Mucosa of rectum (tissue), 2 donors: ENCODE results near the gene ABTB1.

Experiments
- H3K27ac ChIP-seq, 2 donors: one replicate each; pipeline ENCODE4 v1.7.0; 2013; ENCODE audit warnings: inconsistent platforms in 2 of 2, low read depth in 2 of 2, low read length in 2 of 2
- H3K27me3 ChIP-seq, 2 donors: one replicate each; pipeline ENCODE4 v1.7.0; 2013; ENCODE audit warnings: low read length in 2 of 2; ENCODE audit not compliant: control insufficient read depth in 2 of 2, insufficient read depth in 2 of 2
- H3K36me3 ChIP-seq, 2 donors: one replicate each; pipeline ENCODE4 v1.7.0; 2013; ENCODE audit warnings: low read length in 2 of 2; ENCODE audit not compliant: control insufficient read depth in 2 of 2, insufficient read depth in 2 of 2
- H3K4me1 ChIP-seq, 2 donors: one replicate each; pipeline ENCODE4 v1.7.0; 2013; ENCODE audit warnings: low read length in 2 of 2, mild to moderate bottlenecking in 1 of 2; ENCODE audit not compliant: control insufficient read depth in 2 of 2, insufficient read depth in 2 of 2
- H3K4me3 ChIP-seq, 2 donors: one replicate each; pipeline ENCODE4 v1.7.0; 2013; ENCODE audit warnings: low read length in 2 of 2
- H3K9ac ChIP-seq, 2 donors: one replicate each; pipeline ENCODE4 v1.7.0; 2013; ENCODE audit warnings: low read length in 2 of 2, low read depth in 1 of 2, mild to moderate bottlenecking in 1 of 2
- H3K9me3 ChIP-seq, 2 donors: one replicate each; pipeline ENCODE4 v1.7.0; 2013; ENCODE audit warnings: low read length in 2 of 2; ENCODE audit not compliant: control insufficient read depth in 2 of 2
- donor health status: healthy.
- donor health status: Normal muscosa, but diverticular disease.

ABTB1 gene

GRCh38 chr3:127728417-127729015, 55.8 kb downstream of the ABTB1 start:
- Histone ChIP-seq H3K36me3 (peaks cover 0 to 12% of the 10 kb centered on the region in 2 donors), H3K27ac (no peak overlapping the region), H3K4me3 (no peak overlapping the region), H3K9me3 (no peaks in the 10 kb centered on the region), H3K4me1 (peaks cover 0 to 5% of the 10 kb centered on the region in 2 donors), H3K27me3 (no peaks in the 10 kb centered on the region), H3K9ac (no peak overlapping the region)

- no peak overlapping the region for H3K27ac ChIP-seq
- no peaks in the 10 kb centered on the region for H3K9me3 ChIP-seq
- H3K9ac ChIP-seq, result no peak overlapping the region
- peaks cover 6 to 13% of the 10 kb centered on the region in 2 donors for H3K4me1 ChIP-seq
- H3K27me3 ChIP-seq, result no peaks in the 10 kb centered on the region
- H3K36me3 ChIP-seq, result peaks cover 0 to 9% of the 10 kb centered on the region in 2 donors
- no peak overlapping the region for H3K4me3 ChIP-seq
These were observed 56.9 kb downstream of the ABTB1 start for GRCh38 chr3:127729556-127730056.

- Histone ChIP-seq H3K27ac (no peak overlapping the region), H3K27me3 (no peaks in the 10 kb centered on the region), H3K4me3 (no peak overlapping the region), H3K4me1 (peaks cover 10 to 19% of the 10 kb centered on the region in 2 donors), H3K36me3 (peaks cover 0 to 6% of the 10 kb centered on the region in 2 donors), H3K9me3 (no peaks in the 10 kb centered on the region), H3K9ac (no peak overlapping the region)
These were observed 57.4 kb downstream of the ABTB1 start for GRCh38 chr3:127730171-127730570.
